ENCODE data around the gene CHN2.

The CHN2 gene

DNA sequence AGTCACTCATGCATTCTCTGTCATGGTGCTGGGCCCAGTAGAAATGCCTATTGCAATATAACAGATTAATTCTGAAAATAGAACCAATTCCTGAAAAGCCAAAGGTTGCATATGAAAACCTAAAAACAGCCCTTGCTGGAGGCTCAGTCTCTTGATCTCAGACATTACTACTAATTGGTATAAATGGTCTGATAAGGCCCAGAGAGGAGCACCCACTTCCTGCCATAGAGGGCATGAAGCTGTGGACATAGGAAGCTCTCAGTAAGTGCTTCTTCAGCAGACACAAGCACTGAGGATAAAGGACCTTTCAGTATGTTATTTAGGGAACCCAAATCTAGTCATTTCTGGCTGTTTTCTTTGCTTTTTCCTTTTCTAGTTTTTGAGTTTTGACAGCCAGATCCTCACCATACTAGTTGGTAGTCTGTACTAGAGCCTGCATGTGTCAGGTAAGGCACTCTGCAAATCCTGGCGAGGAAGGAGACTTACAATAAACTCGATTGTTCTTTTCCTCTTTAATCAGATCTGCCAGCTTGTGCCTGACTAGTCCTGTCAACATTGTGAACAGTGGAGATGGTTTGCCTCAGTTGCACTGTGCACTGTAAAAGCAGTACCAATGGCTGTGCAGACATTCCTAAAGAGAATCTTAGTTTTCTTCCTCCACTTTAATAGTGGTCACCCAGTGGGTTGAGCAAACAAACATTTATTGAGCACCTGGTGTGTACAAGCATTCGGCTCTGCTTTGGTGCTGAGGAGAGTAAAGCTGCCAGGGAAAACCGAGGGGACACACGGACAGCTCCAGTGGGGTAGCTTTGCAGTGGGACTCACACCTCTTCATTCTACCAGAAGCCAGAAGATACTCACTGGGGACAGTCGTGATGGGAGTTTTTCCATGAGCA is 140.9 kb downstream of the CHN2 start:
- DNase-seq (ENCODE audit: low read depth), result no peak

DNA sequence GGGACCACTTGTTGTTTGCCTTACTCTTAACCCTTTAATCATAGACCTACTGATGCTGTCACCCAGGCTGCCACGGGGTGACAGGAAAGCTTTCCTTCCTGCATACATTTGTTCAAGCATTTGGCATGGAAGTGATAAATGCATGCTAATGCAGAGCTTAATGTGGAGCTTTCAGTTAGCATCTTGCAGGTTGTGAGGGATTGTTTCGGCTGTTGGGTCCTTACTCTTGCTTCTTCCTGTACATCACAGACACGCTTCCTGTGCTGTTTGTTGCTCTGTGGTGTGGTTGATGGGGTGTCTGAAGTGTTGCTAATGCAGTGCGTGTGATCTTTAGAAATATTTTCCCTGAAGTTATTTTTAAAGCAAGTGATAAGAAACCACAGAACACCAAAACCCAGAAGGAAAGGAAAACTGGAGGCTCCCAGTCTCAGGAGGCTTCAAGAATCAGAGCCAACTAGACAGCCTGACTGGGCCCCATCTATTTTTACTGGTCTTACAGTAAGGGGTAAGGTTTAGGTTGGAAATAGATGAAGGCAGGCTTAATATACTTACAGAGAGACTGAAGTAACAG is 143.1 kb downstream of the CHN2 start:
- no peak for DNase-seq (ENCODE audit: low read depth)

DNA sequence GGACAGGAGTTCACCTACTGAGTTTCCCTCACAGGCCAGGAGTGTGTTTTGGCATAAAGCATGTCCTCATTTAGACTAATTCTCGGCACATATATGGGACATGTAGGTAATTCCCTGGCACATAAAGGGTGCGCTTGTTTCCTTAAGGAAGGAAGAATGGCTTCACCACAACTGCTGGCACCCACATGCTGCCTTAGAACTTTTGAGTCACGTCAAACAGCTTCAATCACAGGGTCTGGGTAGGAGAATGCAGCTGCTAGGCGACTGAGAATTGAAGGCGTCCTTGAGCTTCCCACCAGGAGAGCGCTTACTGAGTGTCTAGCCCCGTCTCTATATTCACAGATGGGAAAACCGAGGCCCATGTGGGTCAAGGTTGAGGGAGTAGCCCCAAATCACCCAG is 146.1 kb downstream of the CHN2 start:
- DNase-seq (ENCODE audit: low read depth), result no peak

DNA sequence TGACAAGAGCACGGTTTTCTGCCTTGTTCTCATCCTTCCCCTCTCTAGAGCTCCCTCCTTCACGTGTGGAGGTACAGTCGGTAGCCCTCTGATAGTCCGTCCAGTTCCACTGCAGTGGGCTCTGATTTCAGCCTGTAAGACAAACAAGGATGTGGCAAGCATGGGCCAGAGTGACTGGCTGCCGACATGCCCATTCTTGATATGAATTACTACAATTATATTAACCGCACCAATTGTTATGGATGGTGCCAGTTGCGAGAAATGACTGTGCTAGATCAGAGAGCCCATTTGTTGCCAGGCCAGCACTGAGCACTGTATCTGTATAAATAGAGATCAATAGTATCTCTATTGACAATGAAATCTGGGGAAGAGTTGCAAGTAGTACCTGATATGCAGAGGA is 146.6 kb downstream of the CHN2 start:
- DNase-seq (ENCODE audit: low read depth), result no peak

DNA sequence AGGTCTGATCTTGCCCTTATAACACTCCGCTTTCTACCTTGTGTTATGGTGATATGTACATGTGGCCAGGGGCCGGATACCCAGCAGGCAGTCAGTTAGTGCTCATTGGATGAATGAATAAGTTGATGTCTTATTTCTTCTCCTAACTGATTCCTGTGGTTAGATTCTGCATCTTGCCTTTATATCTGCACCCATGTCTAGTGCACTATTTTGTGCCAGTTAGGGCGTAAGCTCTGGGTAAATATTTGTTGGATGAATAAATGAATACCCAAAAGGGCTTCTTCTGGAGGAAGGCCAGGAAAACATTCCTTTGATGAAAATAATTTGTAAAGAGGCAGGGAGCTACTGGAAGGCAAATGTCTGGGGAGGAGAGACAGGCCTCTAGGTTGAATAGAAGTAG is 148.2 kb downstream of the CHN2 start:
- DNase-seq (ENCODE audit: low read depth), result no peak

DNA sequence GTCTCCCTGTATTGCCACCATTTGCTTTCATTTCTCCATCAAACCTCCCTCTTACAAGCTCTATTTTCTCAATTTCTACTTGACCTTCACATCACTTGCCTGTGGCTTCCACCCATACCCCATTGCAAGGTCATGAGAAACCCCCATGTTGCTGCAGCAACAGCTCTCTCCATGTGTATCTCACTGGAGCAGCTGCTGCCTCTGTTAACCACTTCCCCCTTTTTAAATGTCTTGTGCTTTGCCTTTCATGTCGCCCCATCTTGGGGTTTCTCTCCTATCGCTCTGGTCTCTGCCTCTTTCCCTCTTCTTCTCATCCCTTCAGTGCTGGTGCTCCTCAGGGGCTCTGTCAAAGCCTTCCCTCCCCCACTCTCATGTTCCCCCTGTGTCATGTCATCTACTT is 148.8 kb downstream of the CHN2 start:
- no peak for DNase-seq (ENCODE audit: low read depth)

DNA sequence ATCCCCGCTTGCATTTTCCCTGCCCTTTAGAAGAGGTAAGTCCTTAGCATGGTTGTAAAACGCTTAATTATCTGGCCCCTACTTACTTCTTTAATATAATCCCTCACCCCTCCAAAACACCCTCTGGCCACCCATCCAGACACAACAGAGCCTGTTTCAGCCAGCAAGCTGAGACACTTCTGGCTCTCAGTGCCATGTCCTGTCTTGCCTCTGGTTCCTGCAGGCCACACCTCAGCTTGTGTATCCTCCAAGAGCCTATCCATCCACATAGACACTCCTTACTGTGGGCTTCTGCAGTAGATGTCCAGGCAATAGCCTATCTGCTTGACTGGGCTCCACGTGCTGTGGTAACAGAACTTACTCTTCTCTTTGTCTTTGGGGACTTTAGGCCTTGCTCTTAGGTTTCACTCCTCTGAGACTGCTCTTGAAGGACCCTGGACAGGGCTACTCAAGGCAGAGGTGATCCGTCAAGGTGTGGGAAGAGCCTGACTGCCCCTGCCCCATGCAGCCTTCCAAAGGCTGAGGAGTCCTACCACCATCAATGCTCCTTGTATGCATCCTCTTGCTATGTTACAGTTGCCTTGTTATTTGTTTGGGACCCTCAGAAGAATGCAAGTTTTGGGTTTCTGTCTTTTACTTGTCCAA is 149.9 kb downstream of the CHN2 start:
- no peak for DNase-seq (ENCODE audit: low read depth)

DNA sequence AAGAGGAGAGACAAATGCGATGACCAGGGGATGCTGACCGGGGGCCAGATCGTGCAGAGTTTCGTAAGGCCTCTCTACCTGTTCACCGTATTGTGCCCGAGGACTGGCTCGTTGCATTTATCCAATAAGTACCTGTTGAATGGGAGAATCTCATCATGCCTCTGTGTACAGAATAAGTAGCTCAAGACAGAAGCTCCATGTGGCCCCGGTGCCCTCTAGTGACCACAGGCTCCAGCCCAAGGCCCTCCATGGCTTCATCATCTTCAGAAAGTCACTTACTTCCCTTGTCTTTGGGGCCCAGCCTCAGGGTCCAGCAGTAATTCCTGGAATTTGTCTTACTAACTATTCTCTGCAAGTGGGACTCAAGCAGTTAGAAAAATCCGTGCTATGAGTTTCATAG is 151.0 kb downstream of the CHN2 start:
- DNase-seq (ENCODE audit: low read depth), result no peak

DNA sequence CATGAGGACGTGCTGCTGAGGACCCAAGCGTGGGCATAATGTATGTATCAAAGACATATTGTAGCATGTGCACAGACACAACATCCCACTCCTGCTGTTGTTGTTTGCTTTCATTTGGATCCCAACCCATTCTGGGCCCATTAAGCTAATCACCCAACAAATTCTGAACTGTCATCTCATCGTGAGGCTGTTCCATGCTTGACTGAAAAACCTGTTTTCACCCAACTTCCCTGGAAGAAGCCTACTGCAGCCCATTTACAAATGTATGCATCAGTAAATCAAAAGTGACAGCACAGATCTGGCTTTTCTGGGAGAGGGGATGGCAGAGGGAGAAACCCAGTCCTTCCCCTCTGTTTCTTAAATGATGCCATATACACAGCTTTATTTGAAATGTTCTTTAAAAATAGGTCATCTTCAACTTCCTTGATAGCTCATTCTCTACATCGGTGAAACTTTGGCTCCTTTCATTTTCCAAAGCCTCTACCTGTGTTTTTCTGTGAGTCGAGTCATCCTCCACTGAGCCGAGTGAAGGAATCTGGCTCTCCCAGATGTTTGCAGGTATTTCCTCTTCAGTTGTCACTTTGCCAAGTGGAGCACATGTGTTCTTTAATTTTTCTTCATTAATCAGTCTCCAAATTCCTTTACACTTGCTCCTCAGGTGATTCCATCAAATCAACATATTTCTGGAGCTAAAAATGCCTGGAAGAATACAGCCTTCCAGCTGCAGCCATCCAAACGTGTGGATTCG is 151.8 kb downstream of the CHN2 start:
- no peak for DNase-seq (ENCODE audit: low read depth)

DNA sequence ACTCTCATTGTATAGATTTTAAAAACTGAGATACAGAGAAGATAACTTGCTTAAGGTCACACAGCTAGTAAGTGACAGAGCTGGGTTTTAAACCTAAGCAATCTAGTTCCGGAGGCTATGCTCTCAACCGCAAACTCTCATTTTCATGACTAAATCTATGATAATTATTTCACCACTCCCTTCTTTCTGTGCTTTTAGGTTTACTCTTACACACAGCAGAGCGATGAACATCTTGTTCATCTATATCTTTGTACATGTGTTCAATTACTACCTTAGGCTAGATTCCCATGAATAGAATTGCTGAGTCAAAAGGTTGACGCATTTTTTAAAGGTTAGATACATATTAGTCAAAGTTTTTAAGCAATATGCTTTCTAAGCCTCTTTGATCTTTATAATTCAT is 154.8 kb downstream of the CHN2 start:
- DNase-seq (ENCODE audit: low read depth), result no peak

DNA sequence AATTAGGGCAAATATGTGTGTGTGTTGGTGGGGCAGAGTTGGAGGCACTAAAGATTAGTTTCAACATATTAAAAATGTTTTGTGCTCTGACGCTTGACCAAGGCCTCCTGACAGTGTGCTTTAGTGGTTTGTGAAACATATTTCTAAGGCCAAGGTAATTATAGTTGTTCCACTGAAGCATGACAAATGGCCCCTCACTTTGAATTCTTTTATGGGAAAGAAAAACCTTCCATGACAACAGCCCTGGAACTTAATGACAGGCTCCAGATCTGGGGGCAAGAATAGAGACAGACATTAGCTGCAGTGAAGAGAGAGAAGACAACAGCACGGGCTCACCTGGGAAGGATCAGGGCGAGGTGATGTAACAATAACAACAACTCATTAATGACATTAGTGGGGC is 155.8 kb downstream of the CHN2 start:
- DNase-seq (ENCODE audit: low read depth), result no peak

DNA sequence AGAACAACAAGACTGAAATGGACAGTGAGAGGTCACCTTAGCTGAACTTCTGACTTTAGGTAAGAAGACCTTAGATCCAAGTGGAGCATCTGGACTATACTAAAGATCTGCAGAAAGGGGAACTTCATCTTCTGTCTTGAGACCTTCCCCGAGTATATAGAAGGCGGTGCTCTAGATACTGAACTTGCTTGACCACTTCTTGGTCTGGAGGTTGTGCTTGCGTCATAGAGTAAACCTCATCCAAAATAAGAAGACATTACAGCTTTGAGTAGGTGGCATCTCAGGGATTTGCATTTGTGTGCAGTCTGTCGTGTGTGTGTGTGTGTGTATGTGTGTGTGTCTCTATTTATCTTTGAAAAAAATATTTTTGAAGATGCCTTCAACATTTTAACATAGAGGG is 157.5 kb downstream of the CHN2 start:
- DNase-seq (ENCODE audit: low read depth), result no peak

DNA sequence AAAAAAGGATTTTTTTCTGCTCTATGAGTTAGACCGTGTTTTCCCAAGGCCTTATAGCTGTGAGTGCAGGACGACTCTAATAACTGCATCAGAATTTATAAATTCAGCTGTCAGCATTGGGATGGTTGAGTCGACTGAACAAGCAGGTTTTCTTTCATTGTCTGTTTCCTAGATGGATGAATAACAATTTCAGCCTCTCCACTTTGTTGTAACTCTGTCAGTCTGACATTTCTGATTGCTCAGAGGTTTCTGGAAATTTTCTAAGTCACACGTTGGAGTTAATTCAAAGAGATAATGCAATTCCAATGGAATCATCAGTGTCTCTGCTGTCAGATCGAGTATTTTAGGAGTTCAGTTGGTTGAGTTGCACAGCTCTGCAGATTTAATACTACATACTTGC is 159.2 kb downstream of the CHN2 start:
- no peak for DNase-seq (ENCODE audit: low read depth)

DNA sequence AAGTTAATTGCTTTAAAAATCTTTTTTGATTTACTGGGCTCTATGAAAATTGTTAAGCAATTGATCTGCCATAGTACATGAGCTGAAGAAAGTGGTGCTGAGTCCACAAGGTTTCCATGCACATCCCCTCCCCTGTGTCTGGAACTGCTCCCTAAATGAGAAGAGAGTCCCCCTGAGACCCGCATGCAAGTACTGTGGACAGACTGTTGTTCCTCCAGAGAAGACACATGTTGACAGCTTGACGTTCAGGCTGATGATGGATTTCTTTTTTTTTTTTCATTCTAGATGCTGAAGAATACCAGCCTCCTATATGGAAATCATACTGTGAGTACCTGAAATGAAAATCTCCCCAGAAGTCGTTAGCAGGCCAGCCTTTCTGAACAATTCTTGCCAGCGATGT is 159.8 kb downstream of the CHN2 start:
- DNase-seq (ENCODE audit: low read depth), result no peak

DNA sequence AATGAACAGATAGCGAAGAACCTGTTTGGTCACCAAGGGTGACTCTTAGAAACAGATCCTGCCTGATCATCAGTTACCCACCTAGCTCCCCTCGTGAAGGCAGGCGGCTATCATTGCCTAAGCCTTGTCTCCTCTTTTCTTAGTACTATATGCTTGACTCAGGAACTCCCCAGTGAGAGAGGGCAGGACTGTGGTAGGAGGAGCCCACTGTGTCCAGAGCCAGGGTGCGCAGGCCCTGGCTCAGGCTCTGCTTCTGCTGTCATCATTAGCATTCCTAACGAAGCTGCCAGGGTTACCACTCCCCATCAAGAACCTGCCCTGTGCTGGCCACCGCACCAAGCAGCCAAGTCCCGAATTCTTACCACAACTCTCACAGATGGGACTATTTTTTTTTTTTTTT is 160.8 kb downstream of the CHN2 start:
- no peak for DNase-seq (ENCODE audit: low read depth)

DNA sequence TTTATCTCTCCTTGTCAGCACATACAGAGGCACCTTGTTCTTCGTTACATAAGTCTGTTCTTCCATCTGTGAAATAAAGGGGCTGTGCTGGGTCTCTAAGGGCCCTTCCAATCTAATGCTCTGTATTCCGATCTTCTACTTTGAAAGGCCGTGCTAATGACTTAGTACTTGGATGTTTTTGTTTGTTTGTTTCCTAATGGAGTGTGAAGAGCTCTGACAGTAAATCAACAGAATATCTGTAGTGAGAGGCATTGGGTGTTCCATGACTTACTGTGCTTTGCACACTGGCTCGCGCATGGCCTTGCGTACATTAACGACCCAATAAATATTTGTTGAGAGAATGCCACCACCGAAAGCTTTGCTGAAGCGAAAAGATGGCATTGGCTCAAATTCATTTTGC is 162.1 kb downstream of the CHN2 start:
- DNase-seq (ENCODE audit: low read depth), result no peak

DNA sequence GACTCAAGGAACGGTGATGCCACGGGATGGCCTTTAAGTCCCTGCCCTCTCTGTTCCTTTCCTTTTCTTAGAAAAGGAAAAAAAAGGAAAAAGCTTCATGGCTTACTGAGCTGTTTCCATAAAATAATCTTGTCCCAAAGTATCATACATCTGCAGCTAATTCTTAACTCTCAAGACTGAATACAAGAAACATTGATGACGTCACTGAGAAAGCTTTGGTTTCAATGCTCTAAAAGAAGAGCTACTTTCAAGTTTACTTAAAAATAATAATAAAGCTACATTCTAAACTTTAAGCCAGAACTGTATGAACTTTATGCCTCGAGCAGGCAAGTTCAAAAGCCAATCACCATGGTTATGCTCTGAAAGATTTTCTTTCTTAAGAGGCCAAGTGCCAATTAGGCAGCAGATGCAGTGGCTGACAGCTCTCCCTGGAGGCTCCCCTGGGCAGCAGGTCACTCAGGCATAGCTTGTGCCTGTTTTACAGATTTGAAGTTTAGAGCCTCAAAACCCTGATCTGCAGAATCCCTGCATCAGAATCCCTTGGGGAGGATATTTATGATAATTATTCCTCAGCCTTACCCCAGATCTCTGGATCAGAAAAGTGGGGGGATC is 165.0 kb downstream of the CHN2 start:
- DNase-seq (ENCODE audit: low read depth), result no peak

DNA sequence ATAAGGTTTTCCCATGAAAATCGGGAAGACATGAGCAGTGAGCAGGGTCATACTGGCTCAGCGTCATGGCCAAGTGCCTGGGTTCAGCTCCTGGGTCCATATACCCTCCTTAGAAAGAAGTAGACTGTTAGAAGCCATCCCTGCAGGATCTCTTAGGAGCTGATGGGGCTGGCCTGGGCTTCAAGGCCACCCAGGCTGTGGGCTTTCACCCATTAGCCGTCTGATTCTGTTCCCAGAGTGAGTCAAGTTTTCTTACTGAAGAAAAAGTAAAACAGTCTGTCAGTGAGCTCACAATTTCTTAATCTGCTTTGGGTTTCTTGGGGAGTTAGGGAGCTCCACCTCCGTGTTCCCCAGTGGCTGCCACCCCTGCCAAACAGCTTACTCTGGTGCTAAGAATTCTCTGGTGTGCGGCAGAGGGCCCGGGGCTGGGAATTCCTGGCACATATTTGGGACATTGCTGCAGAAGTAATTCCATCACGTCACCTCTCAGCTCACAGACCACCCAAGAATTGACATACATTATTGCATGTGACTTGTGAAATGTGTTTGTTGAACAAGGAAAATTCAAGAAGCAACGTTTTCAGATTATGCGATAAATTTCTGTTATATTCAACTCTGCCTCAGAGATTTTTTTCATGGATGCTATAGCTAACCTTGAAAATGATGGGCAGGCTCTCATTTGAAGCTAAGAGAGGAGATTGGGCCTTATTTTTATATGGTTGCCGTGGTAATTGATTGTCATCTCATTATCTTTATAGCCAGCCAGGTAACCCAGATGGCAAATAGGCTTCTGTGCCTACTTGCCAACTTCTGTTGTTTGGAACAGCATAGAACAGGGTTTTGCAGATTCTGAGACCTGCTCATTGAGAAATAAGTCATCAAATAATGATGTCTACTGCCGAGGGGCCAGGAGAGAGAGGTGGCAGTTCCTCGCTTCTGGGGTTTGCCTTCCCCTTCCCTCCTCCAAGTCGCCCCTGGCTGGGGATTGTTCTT is 166.4 kb downstream of the CHN2 start:
- DNase-seq (ENCODE audit: low read depth), result no peak

DNA sequence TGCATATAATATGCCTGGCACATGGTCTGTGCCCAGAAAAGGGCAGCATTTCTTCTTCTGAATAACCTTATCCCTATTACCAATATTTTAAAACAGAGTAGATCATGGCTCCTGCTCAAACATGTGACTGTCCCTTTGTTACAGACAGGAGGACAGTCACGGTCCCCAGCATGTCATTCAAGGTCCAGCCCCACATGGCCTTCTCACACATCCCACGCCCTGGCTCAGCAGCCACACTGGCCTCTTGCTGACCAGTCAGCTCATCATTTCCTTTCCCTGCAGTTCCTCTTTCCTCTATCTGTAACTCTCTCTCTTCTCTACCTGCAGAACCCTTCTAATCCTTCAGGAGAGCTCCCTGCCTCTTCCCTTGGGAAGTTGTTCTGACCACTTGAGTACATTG is 167.8 kb downstream of the CHN2 start:
- no peak for DNase-seq (ENCODE audit: low read depth)

DNA sequence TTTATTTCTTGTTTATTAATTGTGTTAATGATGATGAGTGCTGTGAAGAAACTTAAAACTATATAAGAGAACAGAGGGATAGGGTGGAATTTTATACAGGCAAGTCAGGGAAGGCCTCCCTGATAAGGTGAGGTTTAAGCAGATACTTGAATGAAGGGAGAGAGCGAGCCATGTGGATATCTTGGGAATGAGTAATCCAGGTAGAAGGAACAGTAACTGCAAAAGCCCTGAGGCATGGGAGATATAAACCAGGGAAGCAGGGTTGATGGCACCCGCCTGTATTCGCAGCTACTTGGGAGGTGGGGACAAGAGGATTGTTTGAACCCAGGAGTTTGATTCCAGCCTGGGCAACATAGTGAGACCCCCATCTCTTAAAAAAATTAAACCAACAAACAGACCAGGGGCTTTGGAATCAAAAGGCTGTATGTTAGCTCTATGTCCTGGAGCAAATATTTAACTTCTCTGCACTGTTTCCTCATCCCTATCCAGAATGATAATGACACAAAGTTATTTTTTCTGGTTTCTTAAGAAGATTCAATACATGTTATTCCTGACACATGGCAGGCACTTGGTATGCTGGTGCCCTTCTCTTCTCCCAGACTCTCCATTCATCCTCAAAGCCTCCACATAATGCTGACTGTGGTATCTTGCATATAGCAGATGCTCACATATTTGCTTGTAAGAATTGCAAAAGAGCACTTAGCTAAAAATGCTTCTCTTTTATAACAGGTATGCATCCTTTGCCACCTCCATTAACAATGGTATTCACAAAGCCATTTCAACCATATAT is 169.3 kb downstream of the CHN2 start:
- no peak for DNase-seq (ENCODE audit: low read depth)
